GM12878 (cell line): ENCODE measurements around the gene STYXL1.

Source experiments
- CEBPB ChIP-seq, 2 experiments: fragments of 150-350 bp in 1 of 2; IDR thresholded peaks; 2 replicates each; pipeline ENCODE4 v1.6.1; 2012 to 2014; ENCODE audit warnings: low read depth in 2 of 2, low read length in 2 of 2, borderline replicate concordance in 1 of 2, inconsistent platforms in 1 of 2
- KDM1A ChIP-seq: fragments of 200-600 bp; sonication (generic); IDR thresholded peaks from 2 replicates; pipeline ENCODE4 v1.6.1; 2016; ENCODE audit warnings: borderline replicate concordance

GRCh38 chr7:75977743-75978142 lies 70.1 kb downstream of the STYXL1 start:
- no peak for TF ChIP-seq KDM1A
- TF ChIP-seq CEBPB (IDR thresholded peaks at IDR 0.05; ENCODE audit: borderline replicate concordance in 1 of 2, low read depth in 2 of 2, low read length in 2 of 2) = no peak
